PC-3 (cell line): Measurements from ENCODE around the gene PPP2R3A. TPM values are rescaled to one million over a fixed set of nuclear protein-coding genes. Genes with fewer than 3 reads are reported as not detected.

ENCODE experiments used
- ATAC-seq: fragments of 200-7000 bp; cut with Tn5 transposase; 2 replicates; pipeline ENCODE4 v1.9.1; 2020; ENCODE audit warnings: mild to moderate bottlenecking, moderate library complexity
- BruUV-seq: library from RNA; stranded (reverse); fragments of 400-500 nt; replicated peaks from 2 replicates; lab custom pipeline; 2021; lab: Mats Ljungman, UMichigan
- CTCF ChIA-PET: fragments of 300-600 bp; sonication (Branson Sonifier 250); formaldehyde crosslinking; loops from one replicate; lab custom pipeline; 2022; ENCODE audit warnings: antibody characterized with exemption; lab: Charles Lee
- POLR2A ChIA-PET: fragments of 300-600 bp; sonication (Branson Sonifier 250); formaldehyde crosslinking; loops from one replicate; lab custom pipeline; 2022; ENCODE audit warnings: antibody characterized with exemption; ENCODE audit not compliant: unreplicated experiment; lab: Charles Lee
- DNase-seq: peaks from one replicate; pipeline ENCODE4 v3.0.0-alpha.2; 2015
- H2AFZ ChIP-seq: fragments of 300-600 bp; sonication (generic); 2 replicates; pipeline ENCODE4 v1.6.0; 2016; ENCODE audit warnings: antibody characterized with exemption, low read length
- H3F3A ChIP-seq: fragments of 300-600 bp; sonication (generic); one replicate; pipeline ENCODE4 v1.6.0; 2017; ENCODE audit warnings: antibody characterized with exemption, low read length, control low read depth, mild to moderate bottlenecking; ENCODE audit not compliant: unreplicated experiment
- H3K27ac ChIP-seq: fragments of 300-600 bp; sonication (generic); 2 replicates; pipeline ENCODE4 v1.5.1; 2016; ENCODE audit warnings: mild to moderate bottlenecking, low read length
- H3K27me3 ChIP-seq: fragments of 300-600 bp; sonication (generic); 2 replicates; pipeline ENCODE4 v1.6.1; 2016; ENCODE audit warnings: low read length, mixed read lengths
- H3K36me3 ChIP-seq: fragments of 300-600 bp; sonication (generic); 2 replicates; pipeline ENCODE4 v1.6.1; 2016; ENCODE audit warnings: low read depth, mixed run types, low read length, mixed read lengths
- H3K4me1 ChIP-seq: fragments of 300-600 bp; sonication (generic); 2 replicates; pipeline ENCODE4 v1.5.1; 2016; ENCODE audit warnings: low read length; ENCODE audit not compliant: insufficient read depth
- H3K4me2 ChIP-seq: fragments of 300-600 bp; sonication (generic); 2 replicates; pipeline ENCODE4 v1.6.0; 2016; ENCODE audit warnings: low read length
- H3K4me3 ChIP-seq: fragments of 300-600 bp; sonication (generic); 2 replicates; pipeline ENCODE4 v1.5.1; 2016; ENCODE audit warnings: mild to moderate bottlenecking, low read length, mixed read lengths
- H3K79me2 ChIP-seq: fragments of 300-600 bp; sonication (generic); 2 replicates; pipeline ENCODE4 v1.6.1; 2017; ENCODE audit warnings: low read length, mixed read lengths
- H3K9ac ChIP-seq: fragments of 300-600 bp; sonication (generic); 2 replicates; pipeline ENCODE4 v1.6.0; 2016; ENCODE audit warnings: mild to moderate bottlenecking, low read length
- H3K9me2 ChIP-seq: fragments of 300-600 bp; sonication (generic); replicated peaks from 2 replicates; pipeline ENCODE4 v1.6.1; 2016; ENCODE audit warnings: mixed run types, low read length, mixed read lengths
- H3K9me3 ChIP-seq: fragments of 300-600 bp; sonication (generic); 2 replicates; pipeline ENCODE4 v1.6.1; 2016; ENCODE audit warnings: low read length, mixed read lengths
- H4K20me1 ChIP-seq: fragments of 300-600 bp; sonication (generic); 2 replicates; pipeline ENCODE4 v1.6.1; 2016; ENCODE audit warnings: low read length, mixed read lengths
- EZH2 ChIP-seq: fragments of 300-600 bp; sonication (generic); IDR thresholded peaks from one replicate; pipeline ENCODE4 v1.6.1; 2017; ENCODE audit warnings: antibody characterized with exemption, mild to moderate bottlenecking, low read length; ENCODE audit not compliant: unreplicated experiment
- EZH2phosphoT487 ChIP-seq: fragments of 300-600 bp; sonication (generic); IDR thresholded peaks from 2 replicates; pipeline ENCODE4 v1.6.1; 2018; ENCODE audit warnings: mild to moderate bottlenecking, antibody characterized with exemption, low read length, borderline replicate concordance
- intact Hi-C: fragments of 100-400 bp; cut with micrococcal nuclease; formaldehyde crosslinking; loops from 2 replicates; pipeline ENCODE4 v1.9.0; 2023
- total RNA-seq: library from RNA; depleted of rRNA; stranded (reverse); fragments of >200 nt; gene quantifications from 2 replicates; pipeline ENCODE4 v1.2.3, GENCODE V29; 2014
- TF ChIP-seq, protein P1 (sequence below): fragments of 300-600 bp; sonication (generic); conservative IDR thresholded peaks from 2 replicates; pipeline ENCODE4 v1.5.1; 2017; ENCODE audit warnings: antibody characterized with exemption, low read depth, mild to moderate bottlenecking, low read length

The PPP2R3A gene
- total RNA-seq, 1 experiment from 2014 or later = 12.3 TPM

DNA sequence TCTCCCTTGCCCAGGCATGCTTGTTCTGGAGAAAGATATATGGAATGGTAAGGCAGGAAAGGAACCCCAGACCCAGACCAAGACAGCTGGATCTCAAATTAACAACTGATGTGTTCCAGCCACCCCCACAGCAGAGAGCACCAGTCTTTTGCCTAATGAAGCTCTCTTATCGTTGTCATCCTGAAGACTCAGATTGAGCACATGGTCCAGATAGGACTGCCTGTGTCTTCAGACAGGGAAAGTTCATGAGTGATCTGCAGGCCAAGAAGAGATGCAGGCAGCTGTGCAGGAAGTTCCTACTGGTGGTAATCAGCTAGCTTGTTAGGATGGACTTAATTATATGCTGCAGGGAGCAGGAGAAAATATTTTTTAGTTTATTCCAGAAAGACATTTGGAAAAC is 53.3 kb downstream of the PPP2R3A start:
- no peak overlapping the region for H3K9ac ChIP-seq
- CTCF ChIA-PET = no interaction called here
- DNase-seq = no peak
- H4K20me1 ChIP-seq = no peaks in the 10 kb centered on the region
- no peak overlapping the region for H3K4me3 ChIP-seq
- no peaks in the 10 kb centered on the region for H3K27me3 ChIP-seq
- no peak overlapping the region for H3K4me2 ChIP-seq
- intact Hi-C loops = no loop called here
- no peaks in the 10 kb centered on the region for H3K9me3 ChIP-seq
- no peak for ATAC-seq
- BruUV-seq = no TSS peak
- no peaks in the 10 kb centered on the region for H3K9me2 ChIP-seq
- peaks cover 18% of the 10 kb centered on the region for H3K4me1 ChIP-seq
- POLR2A ChIA-PET = no interaction called here
- no peak overlapping the region for H2AFZ ChIP-seq
- no peak for TF ChIP-seq EZH2phosphoT487
- TF ChIP-seq, protein P1, sequence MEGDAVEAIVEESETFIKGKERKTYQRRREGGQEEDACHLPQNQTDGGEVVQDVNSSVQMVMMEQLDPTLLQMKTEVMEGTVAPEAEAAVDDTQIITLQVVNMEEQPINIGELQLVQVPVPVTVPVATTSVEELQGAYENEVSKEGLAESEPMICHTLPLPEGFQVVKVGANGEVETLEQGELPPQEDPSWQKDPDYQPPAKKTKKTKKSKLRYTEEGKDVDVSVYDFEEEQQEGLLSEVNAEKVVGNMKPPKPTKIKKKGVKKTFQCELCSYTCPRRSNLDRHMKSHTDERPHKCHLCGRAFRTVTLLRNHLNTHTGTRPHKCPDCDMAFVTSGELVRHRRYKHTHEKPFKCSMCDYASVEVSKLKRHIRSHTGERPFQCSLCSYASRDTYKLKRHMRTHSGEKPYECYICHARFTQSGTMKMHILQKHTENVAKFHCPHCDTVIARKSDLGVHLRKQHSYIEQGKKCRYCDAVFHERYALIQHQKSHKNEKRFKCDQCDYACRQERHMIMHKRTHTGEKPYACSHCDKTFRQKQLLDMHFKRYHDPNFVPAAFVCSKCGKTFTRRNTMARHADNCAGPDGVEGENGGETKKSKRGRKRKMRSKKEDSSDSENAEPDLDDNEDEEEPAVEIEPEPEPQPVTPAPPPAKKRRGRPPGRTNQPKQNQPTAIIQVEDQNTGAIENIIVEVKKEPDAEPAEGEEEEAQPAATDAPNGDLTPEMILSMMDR = no peak
- TF ChIP-seq EZH2 = no peak
- H3F3A ChIP-seq = no peaks in the 10 kb centered on the region
- no peaks in the 10 kb centered on the region for H3K36me3 ChIP-seq
- H3K27ac ChIP-seq = no peak overlapping the region
- H3K79me2 ChIP-seq = peaks cover 49% of the 10 kb centered on the region

DNA sequence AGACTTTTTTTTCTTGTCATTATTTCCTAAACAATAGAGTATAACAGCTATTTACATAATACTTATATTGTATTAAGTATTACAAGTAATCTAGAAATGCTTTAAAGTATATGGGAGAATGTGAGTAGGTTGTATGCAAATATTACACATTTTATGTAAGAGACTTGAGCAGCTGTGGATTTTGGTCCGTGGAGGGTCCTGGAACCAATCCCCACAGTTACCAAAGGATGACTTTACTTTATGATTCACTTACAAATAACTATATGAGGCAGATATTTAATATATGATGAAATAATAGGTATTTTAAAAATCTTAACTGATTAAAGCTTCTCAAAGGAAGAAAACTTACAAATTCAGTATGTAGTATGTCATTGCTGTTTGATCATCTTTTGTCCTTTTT is 56.3 kb downstream of the PPP2R3A start:
- POLR2A ChIA-PET = no interaction called here
- Histone ChIP-seq H3K9me3 (no peaks in the 10 kb centered on the region), H3K27ac (no peak overlapping the region), H2AFZ (no peak overlapping the region), H4K20me1 (no peaks in the 10 kb centered on the region), H3K4me1 (peaks cover 18% of the 10 kb centered on the region), H3K9me2 (no peaks in the 10 kb centered on the region), H3K4me2 (no peak overlapping the region), H3K36me3 (no peaks in the 10 kb centered on the region), H3K27me3 (no peaks in the 10 kb centered on the region), H3K4me3 (no peak overlapping the region), H3K9ac (no peak overlapping the region), H3F3A (no peaks in the 10 kb centered on the region), H3K79me2 (peaks cover 40% of the 10 kb centered on the region)
- ATAC-seq (peak; percentile 73), DNase-seq (peak; percentile 40)
- CTCF ChIA-PET = no interaction called here
- intact Hi-C loops = no loop called here
- TF ChIP-seq EZH2 (no peak), EZH2phosphoT487 (no peak)
- TF ChIP-seq, protein P1 = no peak
- no TSS peak for BruUV-seq

DNA sequence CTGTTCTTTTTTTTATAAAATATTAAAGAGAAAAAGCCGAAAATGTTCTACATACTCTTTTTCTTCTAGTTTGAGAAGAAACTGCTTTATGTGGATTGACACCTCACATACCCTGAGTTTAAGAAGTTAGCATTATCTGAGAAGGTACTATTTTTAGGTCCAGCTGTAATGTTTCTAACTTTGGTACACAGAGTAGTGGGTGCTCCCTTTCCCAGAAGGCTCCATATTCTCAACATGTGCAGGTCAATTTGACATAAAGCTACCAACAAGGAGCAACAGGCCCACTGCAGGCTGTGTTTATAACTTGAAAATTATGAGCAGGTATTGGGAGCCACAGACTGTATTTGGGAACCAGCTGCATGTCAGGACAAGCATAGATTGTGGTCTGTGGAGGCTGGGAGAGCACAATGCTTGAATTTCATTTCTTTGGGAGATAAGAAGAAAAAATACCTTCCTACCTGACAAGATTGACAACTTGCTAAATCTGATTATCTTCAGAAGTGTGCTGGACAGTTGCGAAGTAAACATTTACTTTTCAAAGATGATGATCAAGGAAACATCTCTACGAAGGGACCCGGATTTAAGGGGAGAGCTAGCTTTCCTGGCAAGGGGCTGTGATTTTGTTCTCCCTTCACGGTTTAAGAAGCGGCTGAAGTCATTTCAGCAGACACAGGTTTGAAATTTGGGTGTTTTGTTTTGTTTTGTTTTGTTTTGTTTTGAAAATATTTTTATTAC is 57.2 kb downstream of the PPP2R3A start:
- no peak for ATAC-seq
- Histone ChIP-seq H3K4me2 (no peak overlapping the region), H3K9me2 (no peaks in the 10 kb centered on the region), H3K9ac (no peak overlapping the region), H3K36me3 (no peaks in the 10 kb centered on the region; the same call in 1 of the 2 replicates), H3K4me1 (peaks cover 18% of the 10 kb centered on the region), H4K20me1 (no peaks in the 10 kb centered on the region), H2AFZ (no peak overlapping the region), H3F3A (no peaks in the 10 kb centered on the region), H3K9me3 (no peaks in the 10 kb centered on the region), H3K79me2 (peaks cover 31% of the 10 kb centered on the region), H3K27ac (no peak overlapping the region), H3K27me3 (no peaks in the 10 kb centered on the region), H3K4me3 (no peak overlapping the region)
- DNase-seq = no peak
- intact Hi-C loops = no loop called here
- ChIA-PET CTCF (interaction anchor here (0.7 kb wide), 1 partner anchor 48 kb away, joined by 3 read pairs; no protein-coding TSS in a partner anchor), POLR2A (no interaction called here)
- no TSS peak for BruUV-seq
- no peak for TF ChIP-seq EZH2phosphoT487
- no peak for TF ChIP-seq EZH2
- TF ChIP-seq, protein P1 = no peak
